Measurements from ENCODE around the gene UGGT1. TPM values are rescaled to one million over a fixed set of nuclear protein-coding genes. Genes with fewer than 3 reads are reported as not detected.

The UGGT1 gene
- polyA plus RNA-seq, 2 donors = 4.2 to 6.0 TPM

GRCh38 chr2:128153786-128154185 lies 62.8 kb downstream of the UGGT1 start:
- H3K27ac ChIP-seq (ENCODE audit: low read depth in 2 of 2, low read length in 1 of 2) = no peak overlapping the region
- no peaks in the 10 kb centered on the region for H3K4me1 ChIP-seq (ENCODE audit: control insufficient read depth in 2 of 2, insufficient read depth in 2 of 2, low read length in 1 of 2)
- WGBS, 2 donors = 85 to 87% methylated on average over 3 of the region's 3 CpGs
- H3K36me3 ChIP-seq (ENCODE audit: control insufficient read depth in 2 of 2, insufficient read depth in 2 of 2, low read length in 1 of 2) = peaks cover 2% of the 10 kb centered on the region in 2 donors
- H3K27me3 ChIP-seq (ENCODE audit: control insufficient read depth in 1 of 2, insufficient read depth in 2 of 2, low read length in 2 of 2) = no peaks in the 10 kb centered on the region
- no peaks in the 10 kb centered on the region for H3K9me3 ChIP-seq (ENCODE audit: control insufficient read depth in 2 of 2, insufficient read depth in 1 of 2, low read depth in 1 of 2, low read length in 1 of 2)
- no peak overlapping the region for H3K4me3 ChIP-seq (ENCODE audit: low read depth in 1 of 2, low read length in 2 of 2)

GRCh38 chr2:128154225-128154624 lies 63.2 kb downstream of the UGGT1 start:
- no peaks in the 10 kb centered on the region for H3K4me1 ChIP-seq (ENCODE audit: control insufficient read depth in 2 of 2, insufficient read depth in 2 of 2, low read length in 1 of 2)
- H3K9me3 ChIP-seq (ENCODE audit: control insufficient read depth in 2 of 2, insufficient read depth in 1 of 2, low read depth in 1 of 2, low read length in 1 of 2) = no peaks in the 10 kb centered on the region
- WGBS, 2 donors = 94 to 95% methylated on average over 4 of the region's 4 CpGs
- peaks cover 2% of the 10 kb centered on the region in 2 donors for H3K36me3 ChIP-seq (ENCODE audit: control insufficient read depth in 2 of 2, insufficient read depth in 2 of 2, low read length in 1 of 2)
- no peaks in the 10 kb centered on the region for H3K27me3 ChIP-seq (ENCODE audit: control insufficient read depth in 1 of 2, insufficient read depth in 2 of 2, low read length in 2 of 2)
- H3K27ac ChIP-seq (ENCODE audit: low read depth in 2 of 2, low read length in 1 of 2) = no peak overlapping the region
- H3K4me3 ChIP-seq (ENCODE audit: low read depth in 1 of 2, low read length in 2 of 2) = no peak overlapping the region

- Histone ChIP-seq H3K4me1 (ENCODE audit: control insufficient read depth in 2 of 2, insufficient read depth in 2 of 2, low read length in 1 of 2) (no peaks in the 10 kb centered on the region), H3K27me3 (ENCODE audit: control insufficient read depth in 1 of 2, insufficient read depth in 2 of 2, low read length in 2 of 2) (no peaks in the 10 kb centered on the region), H3K4me3 (ENCODE audit: low read depth in 1 of 2, low read length in 2 of 2) (no peak overlapping the region), H3K36me3 (ENCODE audit: control insufficient read depth in 2 of 2, insufficient read depth in 2 of 2, low read length in 1 of 2) (peaks cover 3 to 7% of the 10 kb centered on the region in 2 donors), H3K27ac (ENCODE audit: low read depth in 2 of 2, low read length in 1 of 2) (no peak overlapping the region), H3K9me3 (ENCODE audit: control insufficient read depth in 2 of 2, insufficient read depth in 1 of 2, low read depth in 1 of 2, low read length in 1 of 2) (no peaks in the 10 kb centered on the region)
- WGBS, 2 donors = 90 to 92% methylated on average over 9 of the region's 9 CpGs
Observed at GRCh38 chr2:128155970-128156369, 65.0 kb downstream of the UGGT1 start.

- Histone ChIP-seq H3K27me3 (ENCODE audit: control insufficient read depth in 1 of 2, insufficient read depth in 2 of 2, low read length in 2 of 2) (no peaks in the 10 kb centered on the region), H3K9me3 (ENCODE audit: control insufficient read depth in 2 of 2, insufficient read depth in 1 of 2, low read depth in 1 of 2, low read length in 1 of 2) (no peaks in the 10 kb centered on the region), H3K4me1 (ENCODE audit: control insufficient read depth in 2 of 2, insufficient read depth in 2 of 2, low read length in 1 of 2) (no peaks in the 10 kb centered on the region), H3K4me3 (ENCODE audit: low read depth in 1 of 2, low read length in 2 of 2) (no peak overlapping the region), H3K36me3 (ENCODE audit: control insufficient read depth in 2 of 2, insufficient read depth in 2 of 2, low read length in 1 of 2) (peaks cover 3 to 7% of the 10 kb centered on the region in 2 donors), H3K27ac (ENCODE audit: low read depth in 2 of 2, low read length in 1 of 2) (no peak overlapping the region)
- WGBS, 2 donors = 85 to 87% methylated on average over 3 of the region's 3 CpGs
Observed at GRCh38 chr2:128156812-128157211, 65.8 kb downstream of the UGGT1 start.

- Histone ChIP-seq H3K27ac (ENCODE audit: low read depth in 2 of 2, low read length in 1 of 2) (no peak overlapping the region), H3K27me3 (ENCODE audit: control insufficient read depth in 1 of 2, insufficient read depth in 2 of 2, low read length in 2 of 2) (no peaks in the 10 kb centered on the region), H3K9me3 (ENCODE audit: control insufficient read depth in 2 of 2, insufficient read depth in 1 of 2, low read depth in 1 of 2, low read length in 1 of 2) (no peaks in the 10 kb centered on the region), H3K4me1 (ENCODE audit: control insufficient read depth in 2 of 2, insufficient read depth in 2 of 2, low read length in 1 of 2) (no peaks in the 10 kb centered on the region), H3K4me3 (ENCODE audit: low read depth in 1 of 2, low read length in 2 of 2) (no peak overlapping the region), H3K36me3 (ENCODE audit: control insufficient read depth in 2 of 2, insufficient read depth in 2 of 2, low read length in 1 of 2) (peaks cover 3 to 9% of the 10 kb centered on the region in 2 donors)
- WGBS, 2 donors = 93 to 96% methylated on average over 3 of the region's 3 CpGs
Observed at GRCh38 chr2:128157644-128158043, 66.6 kb downstream of the UGGT1 start.

- Histone ChIP-seq H3K36me3 (ENCODE audit: control insufficient read depth in 2 of 2, insufficient read depth in 2 of 2, low read length in 1 of 2) (peaks cover 7 to 9% of the 10 kb centered on the region in 2 donors), H3K4me1 (ENCODE audit: control insufficient read depth in 2 of 2, insufficient read depth in 2 of 2, low read length in 1 of 2) (no peaks in the 10 kb centered on the region)
- 96 to 98% methylated on average over 1 of the region's 1 CpG for WGBS, 2 donors
Observed at GRCh38 chr2:128158176-128158575, 67.2 kb downstream of the UGGT1 start.

GRCh38 chr2:128159437-128159836 lies 68.4 kb downstream of the UGGT1 start:
- H3K4me1 ChIP-seq (ENCODE audit: control insufficient read depth in 2 of 2, insufficient read depth in 2 of 2, low read length in 1 of 2) = no peaks in the 10 kb centered on the region
- H3K4me3 ChIP-seq (ENCODE audit: low read depth in 1 of 2, low read length in 2 of 2) = no peak overlapping the region
- 86 to 91% methylated on average over 7 of the region's 7 CpGs for WGBS, 2 donors
- H3K27ac ChIP-seq (ENCODE audit: low read depth in 2 of 2, low read length in 1 of 2) = no peak overlapping the region
- peaks cover 8 to 11% of the 10 kb centered on the region in 2 donors for H3K36me3 ChIP-seq (ENCODE audit: control insufficient read depth in 2 of 2, insufficient read depth in 2 of 2, low read length in 1 of 2)
- H3K27me3 ChIP-seq (ENCODE audit: control insufficient read depth in 1 of 2, insufficient read depth in 2 of 2, low read length in 2 of 2) = no peaks in the 10 kb centered on the region
- H3K9me3 ChIP-seq (ENCODE audit: control insufficient read depth in 2 of 2, insufficient read depth in 1 of 2, low read depth in 1 of 2, low read length in 1 of 2) = no peaks in the 10 kb centered on the region

More at GRCh38 chr2:128158176-128158575, 67.2 kb downstream of the UGGT1 start:
- Histone ChIP-seq H3K9me3 (ENCODE audit: control insufficient read depth in 2 of 2, insufficient read depth in 1 of 2, low read depth in 1 of 2, low read length in 1 of 2) (no peaks in the 10 kb centered on the region), H3K27me3 (ENCODE audit: control insufficient read depth in 1 of 2, insufficient read depth in 2 of 2, low read length in 2 of 2) (no peaks in the 10 kb centered on the region), H3K27ac (ENCODE audit: low read depth in 2 of 2, low read length in 1 of 2) (no peak overlapping the region), H3K4me3 (ENCODE audit: low read depth in 1 of 2, low read length in 2 of 2) (no peak overlapping the region)

GRCh38 chr2:128160616-128161275 lies 69.7 kb downstream of the UGGT1 start:
- Histone ChIP-seq H3K27ac (ENCODE audit: low read depth in 2 of 2, low read length in 1 of 2) (no peak overlapping the region), H3K9me3 (ENCODE audit: control insufficient read depth in 2 of 2, insufficient read depth in 1 of 2, low read depth in 1 of 2, low read length in 1 of 2) (no peaks in the 10 kb centered on the region), H3K27me3 (ENCODE audit: control insufficient read depth in 1 of 2, insufficient read depth in 2 of 2, low read length in 2 of 2) (no peaks in the 10 kb centered on the region), H3K36me3 (ENCODE audit: control insufficient read depth in 2 of 2, insufficient read depth in 2 of 2, low read length in 1 of 2) (peaks cover 9 to 10% of the 10 kb centered on the region in 2 donors), H3K4me3 (ENCODE audit: low read depth in 1 of 2, low read length in 2 of 2) (no peak overlapping the region), H3K4me1 (ENCODE audit: control insufficient read depth in 2 of 2, insufficient read depth in 2 of 2, low read length in 1 of 2) (no peaks in the 10 kb centered on the region)
- WGBS, 2 donors = 83 to 93% methylated on average over 9 of the region's 9 CpGs

GRCh38 chr2:128162266-128162665 lies 71.3 kb downstream of the UGGT1 start:
- no peaks in the 10 kb centered on the region for H3K27me3 ChIP-seq (ENCODE audit: control insufficient read depth in 1 of 2, insufficient read depth in 2 of 2, low read length in 2 of 2)
- no peaks in the 10 kb centered on the region for H3K9me3 ChIP-seq (ENCODE audit: control insufficient read depth in 2 of 2, insufficient read depth in 1 of 2, low read depth in 1 of 2, low read length in 1 of 2)
- WGBS, 2 donors = 93 to 96% methylated on average over 2 of the region's 2 CpGs
- peaks cover 10 to 13% of the 10 kb centered on the region in 2 donors for H3K36me3 ChIP-seq (ENCODE audit: control insufficient read depth in 2 of 2, insufficient read depth in 2 of 2, low read length in 1 of 2)
- no peaks in the 10 kb centered on the region for H3K4me1 ChIP-seq (ENCODE audit: control insufficient read depth in 2 of 2, insufficient read depth in 2 of 2, low read length in 1 of 2)
- H3K4me3 ChIP-seq (ENCODE audit: low read depth in 1 of 2, low read length in 2 of 2) = no peak overlapping the region
- H3K27ac ChIP-seq (ENCODE audit: low read depth in 2 of 2, low read length in 1 of 2) = no peak overlapping the region

- H3K9me3 ChIP-seq (ENCODE audit: control insufficient read depth in 2 of 2, insufficient read depth in 1 of 2, low read depth in 1 of 2, low read length in 1 of 2) = no peaks in the 10 kb centered on the region
- no peak overlapping the region for H3K4me3 ChIP-seq (ENCODE audit: low read depth in 1 of 2, low read length in 2 of 2)
- 79 to 95% methylated on average over 2 of the region's 2 CpGs for WGBS, 2 donors
- H3K27me3 ChIP-seq (ENCODE audit: control insufficient read depth in 1 of 2, insufficient read depth in 2 of 2, low read length in 2 of 2) = no peaks in the 10 kb centered on the region
- no peak overlapping the region for H3K27ac ChIP-seq (ENCODE audit: low read depth in 2 of 2, low read length in 1 of 2)
- peaks cover 13 to 16% of the 10 kb centered on the region in 2 donors for H3K36me3 ChIP-seq (ENCODE audit: control insufficient read depth in 2 of 2, insufficient read depth in 2 of 2, low read length in 1 of 2)
- no peaks in the 10 kb centered on the region for H3K4me1 ChIP-seq (ENCODE audit: control insufficient read depth in 2 of 2, insufficient read depth in 2 of 2, low read length in 1 of 2)
Observed at GRCh38 chr2:128164311-128164710, 73.3 kb downstream of the UGGT1 start.
